GM12878 (cell line): ENCODE results near the gene RANBP1. TPM values are rescaled to one million over a fixed set of nuclear protein-coding genes. Genes with fewer than 3 reads are reported as not detected.

Experiments
- ATAC-seq: fragments of 200-7000 bp; cut with Tn5 transposase; 3 replicates; pipeline ENCODE4 v1.9.1; 2020; ENCODE audit warnings: mild to moderate bottlenecking, moderate library complexity
- BruUV-seq: library from RNA; stranded (reverse); fragments of 400-500 nt; replicated peaks from 2 replicates; lab custom pipeline; 2021; lab: Mats Ljungman, UMichigan
- CTCF ChIA-PET: fragments of 300-600 bp; sonication (Branson Sonifier 250); formaldehyde crosslinking; extraction: SDS; loops from one replicate; lab custom pipeline; 2021; ENCODE audit warnings: inconsistent platforms; lab: Yijun Ruan, JAX
- POLR2A ChIA-PET: fragments of 350-600 bp; formaldehyde crosslinking; extraction: SDS; loops from one replicate; lab custom pipeline; 2021; ENCODE audit warnings: inconsistent platforms; lab: Charles Lee
- RAD21 ChIA-PET: fragments of 300-600 bp; sonication (Branson Sonifier 250); formaldehyde crosslinking; loops from one replicate; lab custom pipeline; 2023; ENCODE audit warnings: antibody characterized with exemption; ENCODE audit not compliant: unreplicated experiment; lab: Charles Lee
- SMC1A ChIA-PET: fragments of 300-600 bp; sonication (Branson Sonifier 250); formaldehyde crosslinking; loops from one replicate; lab custom pipeline; 2023; ENCODE audit not compliant: unreplicated experiment, uncharacterized antibody; lab: Charles Lee
- DNase-seq: peaks from one replicate; pipeline ENCODE4 v3.0.0-alpha.2; 2011; ENCODE audit warnings: low read depth, low spot score
- FAIRE-seq: peaks from 3 replicates; lab custom pipeline; 2011; peaks lifted over from hg19 to GRCh38; lab: Jason Lieb, UNC
- H2AFZ ChIP-seq: 2 replicates; pipeline ENCODE4 v1.6.0; 2011; ENCODE audit warnings: low read depth, low read length, control low read depth; ENCODE audit not compliant: control insufficient read depth
- H3K27ac ChIP-seq: 2 replicates; pipeline ENCODE4 v1.5.1; 2011; ENCODE audit warnings: control low read depth; ENCODE audit not compliant: control insufficient read depth, insufficient read depth
- H3K27me3 ChIP-seq, 2 experiments: replicated peaks in 1 of 2; 2 replicates each; pipeline versions ENCODE4 v1.6.0 to v1.6.1; 2011; ENCODE audit warnings: low read length in 1 of 2; ENCODE audit not compliant: control insufficient read depth in 2 of 2, insufficient read depth in 2 of 2
- H3K36me3 ChIP-seq, 2 experiments: 2 replicates each; pipeline ENCODE4 v1.5.1; 2011; ENCODE audit warnings: low read length in 1 of 2; ENCODE audit not compliant: control insufficient read depth in 2 of 2, insufficient read depth in 2 of 2
- H3K4me1 ChIP-seq: 2 replicates; pipeline ENCODE4 v1.6.1; 2011; ENCODE audit warnings: mild to moderate bottlenecking, low read length, moderate library complexity, mixed read lengths; ENCODE audit not compliant: control insufficient read depth, insufficient read depth
- H3K4me2 ChIP-seq: 2 replicates; pipeline ENCODE4 v1.6.0; 2011; ENCODE audit warnings: control low read depth; ENCODE audit not compliant: control insufficient read depth, insufficient read depth
- H3K4me3 ChIP-seq: fragments of 200-600 bp; sonication (generic); 2 replicates; pipeline ENCODE4 v1.5.1; 2016
- H3K79me2 ChIP-seq: 2 replicates; pipeline ENCODE4 v1.6.0; 2011; ENCODE audit warnings: low read length; ENCODE audit not compliant: control insufficient read depth, insufficient read depth
- H3K9ac ChIP-seq: 2 replicates; pipeline ENCODE4 v1.8.0; 2011; ENCODE audit warnings: low read length, control low read depth, mixed read lengths; ENCODE audit not compliant: control insufficient read depth, insufficient read depth
- H3K9me3 ChIP-seq: replicated peaks from 3 replicates; pipeline ENCODE4 v1.5.1; 2011; ENCODE audit warnings: mild to moderate bottlenecking, low read length; ENCODE audit not compliant: control insufficient read depth, insufficient read depth
- H4K20me1 ChIP-seq: 2 replicates; pipeline ENCODE4 v1.6.0; 2011; ENCODE audit not compliant: control insufficient read depth, insufficient read depth
- BMI1 ChIP-seq: fragments of 450-650 bp; IDR thresholded peaks from 2 replicates; pipeline ENCODE4 v1.6.1; 2016; ENCODE audit warnings: mild to moderate bottlenecking, moderate library complexity, borderline replicate concordance
- CHD2 ChIP-seq: IDR thresholded peaks from 2 replicates; pipeline ENCODE4 v1.6.1; 2011; ENCODE audit warnings: low read depth, low read length, improper control_type of control experiment, borderline replicate concordance
- DPF2 ChIP-seq: fragments of 450-650 bp; IDR thresholded peaks from 2 replicates; pipeline ENCODE4 v1.6.1; 2017; ENCODE audit warnings: mild to moderate bottlenecking
- HDAC6 ChIP-seq: fragments of 200-600 bp; sonication (generic); IDR thresholded peaks from one replicate; pipeline ENCODE4 v1.8.0; 2017; ENCODE audit warnings: antibody characterized with exemption; ENCODE audit not compliant: unreplicated experiment
- IRF3 ChIP-seq: fragments of 450-650 bp; IDR thresholded peaks from 2 replicates; pipeline ENCODE4 v1.6.1; 2014; ENCODE audit warnings: mild to moderate bottlenecking
- JUNB ChIP-seq: IDR thresholded peaks from 2 replicates; pipeline ENCODE4 v1.6.1; 2016; ENCODE audit warnings: antibody characterized with exemption, mild to moderate bottlenecking
- MTA3 ChIP-seq: IDR thresholded peaks from 2 replicates; pipeline ENCODE4 v1.6.1; 2012; ENCODE audit warnings: low read length, inconsistent platforms, borderline replicate concordance
- MYB ChIP-seq: fragments of 150-350 bp; IDR thresholded peaks from 2 replicates; pipeline ENCODE4 v1.6.1; 2014; ENCODE audit warnings: mild to moderate bottlenecking, low read depth, low read length, borderline replicate concordance
- NBN ChIP-seq: fragments of 450-650 bp; IDR thresholded peaks from 2 replicates; pipeline ENCODE4 v1.6.1; 2016
- POLR2AphosphoS2 ChIP-seq: IDR thresholded peaks from 2 replicates; pipeline ENCODE4 v1.6.1; 2011; ENCODE audit warnings: low read depth, mild to moderate bottlenecking, low read length, improper control_type of control experiment, moderate library complexity
- RUNX3 ChIP-seq: IDR thresholded peaks from 2 replicates; pipeline ENCODE4 v1.6.1; 2012; ENCODE audit warnings: low read length, inconsistent platforms
- SMC3 ChIP-seq: IDR thresholded peaks from 2 replicates; pipeline ENCODE4 v1.6.1; 2011; ENCODE audit warnings: low read length, improper control_type of control experiment, borderline replicate concordance
- SREBF2 ChIP-seq: IDR thresholded peaks from 2 replicates; pipeline ENCODE4 v1.6.1; 2012; ENCODE audit warnings: mild to moderate bottlenecking, low read length
- TARDBP ChIP-seq: IDR thresholded peaks from 2 replicates; pipeline ENCODE4 v1.6.1; 2016; ENCODE audit warnings: borderline replicate concordance
- TBL1XR1 ChIP-seq: IDR thresholded peaks from 2 replicates; pipeline ENCODE4 v1.6.1; 2012; ENCODE audit warnings: low read depth, low read length, improper control_type of control experiment
- USF1 ChIP-seq: IDR thresholded peaks from 2 replicates; pipeline ENCODE4 v1.6.1; 2011; ENCODE audit warnings: borderline replicate concordance, low read depth, mild to moderate bottlenecking, moderate library complexity, mixed read lengths, low read length; ENCODE audit not compliant: insufficient read depth; ENCODE audit errors: extremely low read length
- ZBTB33 ChIP-seq: fragments of 450-650 bp; IDR thresholded peaks from 2 replicates; pipeline ENCODE4 v1.6.1; 2017; ENCODE audit warnings: mild to moderate bottlenecking
- ZNF24 ChIP-seq: fragments of 450-650 bp; IDR thresholded peaks from 2 replicates; pipeline ENCODE4 v1.6.1; 2017; ENCODE audit warnings: antibody characterized with exemption, mild to moderate bottlenecking
- ZSCAN29 ChIP-seq: fragments of 450-650 bp; IDR thresholded peaks from 2 replicates; pipeline ENCODE4 v1.6.1; 2017; ENCODE audit warnings: mild to moderate bottlenecking, moderate library complexity
- ZZZ3 ChIP-seq: IDR thresholded peaks from 2 replicates; pipeline ENCODE4 v1.6.1; 2011; ENCODE audit warnings: low read depth; ENCODE audit not compliant: control insufficient read depth, insufficient read length
- WGBS: methylation state at CpG from one replicate; pipeline ENCODE4 v1.1.6; 2016; ENCODE audit warnings: low lambda C conversion rate; ENCODE audit not compliant: insufficient replicate concordance, insufficient coverage; ENCODE audit errors: missing lambda C conversion rate; 5-methylcytosine and 5-hydroxymethylcytosine counted together
- in situ Hi-C: fragments of 300-500 bp; cut with MboI; formaldehyde crosslinking; loops from 9 replicates; pipeline ENCODE4 v1.14.3; 2018; ENCODE audit warnings: mixed read lengths
- intact Hi-C: fragments of 100-400 bp; cut with micrococcal nuclease; formaldehyde crosslinking; loops from one replicate; pipeline ENCODE4 v1.14.2; 2022; ENCODE audit not compliant: unreplicated experiment
- polyA plus RNA-seq, 11 experiments: library from polyadenylated mRNA; depleted of rRNA in 4 of 11; unstranded in 6 of 11; stranded (reverse) in 5 of 11; fragments of >200 nt; fragmentation: Nextera tagmentation in 4 of 11; fragmentation: Illumina TruSeq in 1 of 11; extraction: Ambion mirVana in 4 of 11; extraction: Trizol in 1 of 11; gene quantifications; 1 replicate in 1 of 11; 2 replicates in 10 of 11; pipeline versions ENCODE4 v1.2.1 to v1.2.3, GENCODE V29; 2011 to 2016; ENCODE audit warnings: inconsistent platforms in 2 of 11, missing spikeins in 2 of 11, low read depth in 1 of 11
- total RNA-seq, 4 experiments: library from RNA; depleted of rRNA in 3 of 4; stranded (reverse); fragments of >200 nt in 3 of 4; fragmentation: Illumina TruSeq in 1 of 4; extraction: Trizol in 1 of 4; gene quantifications; 2 replicates each; pipeline versions ENCODE4 v1.2.1 to v1.2.3, GENCODE V29; 2013 to 2021

The RANBP1 gene
- total and polyA plus RNA-seq, 10 of the 15 experiments (the other 5 are each of a cell fraction or from before 2014, with no cell fraction given): 55.3 to 808 (median 394) TPM

- H3K9ac ChIP-seq: no peak overlapping the region
- peaks cover 8% of the 10 kb centered on the region for H3K4me1 ChIP-seq
- no peaks in the 10 kb centered on the region for H4K20me1 ChIP-seq
- H3K27ac ChIP-seq: no peak overlapping the region
- peaks cover 23 to 28% of the 10 kb centered on the region in 2 experiments for H3K36me3 ChIP-seq
- H2AFZ ChIP-seq: no peak overlapping the region
- 96% methylated on average over 20 of the region's 20 CpGs for WGBS
- ATAC-seq: no peak
- no peak overlapping the region for H3K4me2 ChIP-seq
- BruUV-seq: no TSS peak
- CTCF ChIA-PET: no interaction called here
- H3K4me3 ChIP-seq: no peak overlapping the region
- SMC1A ChIA-PET: no interaction called here
- H3K79me2 ChIP-seq: peaks cover 47% of the 10 kb centered on the region
- in situ Hi-C loops: no loop called here
- RAD21 ChIA-PET: no interaction called here
- no peaks in the 10 kb centered on the region for H3K27me3 ChIP-seq
- H3K9me3 ChIP-seq: no peaks in the 10 kb centered on the region
- POLR2A ChIA-PET: no interaction called here
- TF ChIP-seq JUNB (no peak), HDAC6 (no peak), TBL1XR1 (no peak), MTA3 (no peak), ZZZ3 (no peak), TARDBP (no peak), NBN (no peak), POLR2AphosphoS2 (no peak), RUNX3 (no peak), CHD2 (no peak), IRF3 (no peak), DPF2 (no peak), USF1 (no peak), MYB (no peak), ZNF24 (no peak), SREBF2 (no peak), ZSCAN29 (no peak), BMI1 (no peak), ZBTB33 (no peak), SMC3 (no peak)
- TF ChIP-seq, all 136 proteins: peak for 0
- no peak for FAIRE-seq
- intact Hi-C loops: no loop called here
- no peak for DNase-seq
Measured at GRCh38 chr22:20085651-20086050, 30.3 kb upstream of the RANBP1 start.
